Epithelial cell of proximal tubule (primary cell): ENCODE measurements around the gene AGFG1. TPM values are rescaled to one million over a fixed set of nuclear protein-coding genes. Genes with fewer than 3 reads are reported as not detected.
"Not testable (repeated sequence)": the region's sequence is repeated elsewhere in the genome, so short reads cannot be mapped to it uniquely, and the experiment has no call there.

Source experiments
- DNase-seq: peaks from one replicate; pipeline ENCODE4 v3.0.0-alpha.2; 2011; ENCODE audit warnings: low read depth
- H3K4me3 ChIP-seq: 2 replicates; pipeline ENCODE4 v1.5.1; 2011; ENCODE audit warnings: low read depth, mild to moderate bottlenecking, low read length
- total RNA-seq: library from RNA; depleted of rRNA; stranded (reverse); fragments of >200 nt; gene quantifications from 2 replicates; pipeline ENCODE4 v1.2.3, GENCODE V29; 2015
- TF ChIP-seq, protein P1 (sequence below): conservative IDR thresholded peaks from 2 replicates; pipeline ENCODE4 v1.5.1; 2012; ENCODE audit warnings: low read depth, mild to moderate bottlenecking, low read length

Gene AGFG1
- total RNA-seq, 1 donor from 2014 or later: 75.8 TPM

GRCh38 chr2:227597998-227598397, 126.0 kb downstream of the AGFG1 start:
- TF ChIP-seq, protein P1, sequence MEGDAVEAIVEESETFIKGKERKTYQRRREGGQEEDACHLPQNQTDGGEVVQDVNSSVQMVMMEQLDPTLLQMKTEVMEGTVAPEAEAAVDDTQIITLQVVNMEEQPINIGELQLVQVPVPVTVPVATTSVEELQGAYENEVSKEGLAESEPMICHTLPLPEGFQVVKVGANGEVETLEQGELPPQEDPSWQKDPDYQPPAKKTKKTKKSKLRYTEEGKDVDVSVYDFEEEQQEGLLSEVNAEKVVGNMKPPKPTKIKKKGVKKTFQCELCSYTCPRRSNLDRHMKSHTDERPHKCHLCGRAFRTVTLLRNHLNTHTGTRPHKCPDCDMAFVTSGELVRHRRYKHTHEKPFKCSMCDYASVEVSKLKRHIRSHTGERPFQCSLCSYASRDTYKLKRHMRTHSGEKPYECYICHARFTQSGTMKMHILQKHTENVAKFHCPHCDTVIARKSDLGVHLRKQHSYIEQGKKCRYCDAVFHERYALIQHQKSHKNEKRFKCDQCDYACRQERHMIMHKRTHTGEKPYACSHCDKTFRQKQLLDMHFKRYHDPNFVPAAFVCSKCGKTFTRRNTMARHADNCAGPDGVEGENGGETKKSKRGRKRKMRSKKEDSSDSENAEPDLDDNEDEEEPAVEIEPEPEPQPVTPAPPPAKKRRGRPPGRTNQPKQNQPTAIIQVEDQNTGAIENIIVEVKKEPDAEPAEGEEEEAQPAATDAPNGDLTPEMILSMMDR: no peak

DNA sequence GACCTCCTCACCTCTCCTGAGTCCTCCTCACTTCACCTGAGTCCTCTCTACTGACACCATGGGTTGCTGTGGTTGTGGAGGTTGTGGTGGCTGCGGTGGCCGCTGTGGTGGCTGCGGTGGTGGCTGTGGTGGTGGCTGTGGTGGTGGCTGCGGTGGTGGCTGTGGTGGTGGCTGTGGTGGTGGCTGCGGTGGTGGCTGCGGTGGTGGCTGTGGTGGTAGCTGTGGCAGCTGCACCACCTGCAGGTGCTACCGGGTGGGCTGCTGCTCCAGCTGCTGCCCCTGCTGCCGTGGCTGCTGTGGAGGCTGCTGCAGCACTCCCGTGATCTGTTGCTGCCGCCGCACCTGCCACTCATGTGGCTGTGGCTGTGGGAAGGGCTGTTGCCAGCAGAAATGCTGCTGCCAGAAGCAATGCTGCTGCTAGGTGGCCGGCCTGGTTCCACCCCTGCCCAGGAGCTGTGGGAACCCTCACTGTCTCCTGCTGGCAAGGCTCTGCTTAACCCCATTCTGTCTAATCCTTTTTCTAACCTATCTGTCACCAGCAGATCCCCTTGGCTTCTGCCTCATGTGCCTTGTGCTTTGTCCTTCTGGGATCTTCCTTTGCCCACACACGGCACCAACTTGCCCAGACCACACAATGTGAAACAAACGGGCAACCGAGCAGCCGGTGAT, 127.0 kb downstream of the AGFG1 start, which contains the start of gene SCYGR2:
TSS of gene SCYGR2 (plus strand) at position 59 of the 669 bp plus-strand sequence. CDS start at position 59, 0 bp downstream.
- not testable (repeated sequence) for H3K4me3 ChIP-seq, DNase-seq

More at GRCh38 chr2:227597998-227598397, 126.0 kb downstream of the AGFG1 start:
- no peak overlapping the region for H3K4me3 ChIP-seq
- DNase-seq: no peak

- TF ChIP-seq, protein P1: no peak
- no peak for DNase-seq
- no peak overlapping the region for H3K4me3 ChIP-seq
Measured at GRCh38 chr2:227602358-227602757, 130.4 kb downstream of the AGFG1 start.

- TF ChIP-seq, protein P1: no peak
- no peak for DNase-seq
- H3K4me3 ChIP-seq: no peak overlapping the region
Measured at GRCh38 chr2:227606476-227606875, 134.5 kb downstream of the AGFG1 start.

DNA sequence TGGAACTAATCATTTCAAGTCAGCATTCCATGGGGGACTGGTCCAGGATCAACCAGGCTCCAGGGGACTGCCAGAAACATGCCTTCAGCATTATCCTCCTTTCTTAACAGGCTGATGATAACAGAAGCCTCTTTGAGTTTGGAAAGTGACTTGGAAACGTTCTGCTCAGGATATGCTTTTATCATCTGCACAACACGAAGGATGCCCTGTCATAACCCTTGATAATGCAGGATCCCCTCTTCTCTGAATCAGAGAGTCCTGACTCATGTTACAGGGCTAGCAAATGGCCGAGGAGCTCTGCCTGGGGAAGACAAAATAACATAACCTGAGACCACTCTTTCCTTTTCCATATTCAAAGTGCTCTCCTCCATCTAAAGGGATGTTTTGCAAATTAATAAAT, 136.0 kb downstream of the AGFG1 start:
- no peak overlapping the region for H3K4me3 ChIP-seq
- no peak for DNase-seq
- TF ChIP-seq, protein P1: no peak

GRCh38 chr2:227608561-227609338, 136.8 kb downstream of the AGFG1 start:
- no peak for DNase-seq
- H3K4me3 ChIP-seq: no peak overlapping the region
- TF ChIP-seq, protein P1: no peak

GRCh38 chr2:227610123-227610522, 138.2 kb downstream of the AGFG1 start:
- DNase-seq: no peak
- TF ChIP-seq, protein P1: no peak
- H3K4me3 ChIP-seq: no peak overlapping the region
